IMR-90 (cell line): ENCODE results near the gene FAM193A. TPM values are rescaled to one million over a fixed set of nuclear protein-coding genes. Genes with fewer than 3 reads are reported as not detected.

Experiments
- ATAC-seq: fragments of 200-7000 bp; cut with Tn5 transposase; 2 replicates; pipeline ENCODE4 v1.9.1; 2020; ENCODE audit warnings: low read depth, mild to moderate bottlenecking, moderate library complexity
- BruUV-seq: library from RNA; stranded (reverse); fragments of 400-500 nt; replicated peaks from 2 replicates; lab custom pipeline; 2021; lab: Mats Ljungman, UMichigan
- CTCF ChIA-PET: fragments of 300-600 bp; formaldehyde crosslinking; extraction: SDS; loops from one replicate; lab custom pipeline; 2021; ENCODE audit warnings: antibody characterized with exemption; lab: Yijun Ruan, JAX
- POLR2A ChIA-PET: fragments of 300-600 bp; sonication (Branson Sonifier 250); formaldehyde crosslinking; loops from one replicate; lab custom pipeline; 2022; ENCODE audit warnings: antibody characterized with exemption; ENCODE audit not compliant: unreplicated experiment; lab: Charles Lee
- DNase-seq: peaks from one replicate; pipeline ENCODE4 v3.0.0; 2013
- H2AFZ ChIP-seq: replicated peaks from 2 replicates; pipeline ENCODE3; 2013; ENCODE audit warnings: low read length, mild to moderate bottlenecking; ENCODE audit not compliant: poor library complexity
- H2AK5ac ChIP-seq: 2 replicates; pipeline ENCODE4 v1.6.1; 2013; ENCODE audit warnings: low read depth, low read length, inconsistent platforms
- H2AK9ac ChIP-seq: replicated peaks from 2 replicates; pipeline ENCODE3; 2013; ENCODE audit warnings: mild to moderate bottlenecking, low read depth, low read length, moderate library complexity; ENCODE audit not compliant: poor library complexity
- H2BK120ac ChIP-seq: 2 replicates; pipeline ENCODE4 v1.6.1; 2013; ENCODE audit warnings: low read depth, low read length, inconsistent platforms
- H2BK15ac ChIP-seq: 3 replicates; pipeline ENCODE4 v1.6.1; 2013; ENCODE audit warnings: low read depth, low read length, inconsistent platforms
- H2BK20ac ChIP-seq: 2 replicates; pipeline ENCODE4 v1.6.1; 2013; ENCODE audit warnings: low read depth, mild to moderate bottlenecking, inconsistent platforms, low read length, moderate library complexity
- H2BK5ac ChIP-seq: 2 replicates; pipeline ENCODE4 v1.6.1; 2013; ENCODE audit warnings: mild to moderate bottlenecking, low read depth, low read length, inconsistent platforms; ENCODE audit not compliant: poor library complexity, severe bottlenecking
- H3K14ac ChIP-seq: replicated peaks from 2 replicates; pipeline ENCODE4 v1.6.1; 2013; ENCODE audit warnings: low read depth, low read length, inconsistent platforms
- H3K18ac ChIP-seq: 2 replicates; pipeline ENCODE4 v1.6.1; 2013; ENCODE audit warnings: low read depth, low read length, control low read depth
- H3K23ac ChIP-seq: 2 replicates; pipeline ENCODE4 v1.6.1; 2013; ENCODE audit warnings: low read depth, low read length, inconsistent platforms
- H3K27ac ChIP-seq: 2 replicates; pipeline ENCODE4 v1.5.1; 2013; ENCODE audit warnings: mild to moderate bottlenecking, control low read depth, low read length; ENCODE audit not compliant: insufficient read depth
- H3K27me3 ChIP-seq: 2 replicates; pipeline ENCODE4 v1.6.1; 2013; ENCODE audit warnings: low read length; ENCODE audit not compliant: control insufficient read depth, insufficient read depth
- H3K36me3 ChIP-seq: 2 replicates; pipeline ENCODE4 v1.6.1; 2013; ENCODE audit warnings: low read length, mixed read lengths; ENCODE audit not compliant: control insufficient read depth, insufficient read depth
- H3K4ac ChIP-seq: 2 replicates; pipeline ENCODE4 v1.6.1; 2013; ENCODE audit warnings: low read depth, low read length, inconsistent platforms
- H3K4me1 ChIP-seq: 2 replicates; pipeline ENCODE4 v1.6.1; 2013; ENCODE audit warnings: low read length, mixed read lengths; ENCODE audit not compliant: control insufficient read depth, insufficient read depth
- H3K4me2 ChIP-seq: 2 replicates; pipeline ENCODE4 v1.6.1; 2013; ENCODE audit warnings: low read depth, mild to moderate bottlenecking, control low read depth, low read length, moderate library complexity
- H3K4me3 ChIP-seq: 2 replicates; pipeline ENCODE4 v1.5.1; 2013; ENCODE audit warnings: low read depth, mild to moderate bottlenecking, control low read depth, low read length, moderate library complexity; ENCODE audit not compliant: insufficient read depth
- H3K56ac ChIP-seq: 2 replicates; pipeline ENCODE4 v1.6.1; 2013; ENCODE audit warnings: low read length, inconsistent platforms; ENCODE audit not compliant: insufficient read depth; ENCODE audit errors: extremely low read depth
- H3K79me1 ChIP-seq, 2 experiments: 2 replicates each; pipeline ENCODE4 v1.6.1; 2013; ENCODE audit warnings: low read length in 2 of 2, inconsistent platforms in 1 of 2, low read depth in 1 of 2
- H3K9ac ChIP-seq: 2 replicates; pipeline ENCODE4 v1.6.1; 2013; ENCODE audit warnings: low read depth, low read length, control low read depth
- H3K9me1 ChIP-seq: 2 replicates; pipeline ENCODE4 v1.6.1; 2013; ENCODE audit warnings: low read length, inconsistent platforms; ENCODE audit not compliant: insufficient read depth
- H3K9me3 ChIP-seq: 2 replicates; pipeline ENCODE4 v1.6.1; 2013; ENCODE audit warnings: low read length; ENCODE audit not compliant: control insufficient read depth, insufficient read depth
- H4K20me1 ChIP-seq: 2 replicates; pipeline ENCODE4 v1.6.1; 2013; ENCODE audit warnings: low read length, inconsistent platforms; ENCODE audit not compliant: insufficient read depth
- H4K5ac ChIP-seq: 2 replicates; pipeline ENCODE4 v1.6.1; 2013; ENCODE audit warnings: mild to moderate bottlenecking, low read depth, low read length, control low read depth
- H4K8ac ChIP-seq, 2 experiments: 2 replicates each; pipeline ENCODE4 v1.6.1; 2013; ENCODE audit warnings: low read depth in 2 of 2, low read length in 2 of 2, control low read depth in 1 of 2, inconsistent platforms in 1 of 2
- H4K91ac ChIP-seq: 2 replicates; pipeline ENCODE4 v1.6.1; 2013; ENCODE audit warnings: low read depth, low read length, inconsistent platforms; ENCODE audit not compliant: insufficient read depth
- CEBPB ChIP-seq: IDR thresholded peaks from 2 replicates; pipeline ENCODE4 v1.6.1; 2012; ENCODE audit warnings: low read depth, low read length, improper control_type of control experiment
- FOS ChIP-seq: fragments of 150-350 bp; IDR thresholded peaks from 2 replicates; pipeline ENCODE4 v1.6.1; 2016; ENCODE audit warnings: low read depth, low read length
- MAZ ChIP-seq: IDR thresholded peaks from 2 replicates; pipeline ENCODE4 v1.6.1; 2012; ENCODE audit warnings: low read depth, mild to moderate bottlenecking, low read length, improper control_type of control experiment, moderate library complexity, borderline replicate concordance
- MXI1 ChIP-seq: IDR thresholded peaks from 2 replicates; pipeline ENCODE4 v1.6.1; 2012; ENCODE audit warnings: low read depth, mild to moderate bottlenecking, low read length, moderate library complexity, borderline replicate concordance
- RFX5 ChIP-seq: IDR thresholded peaks from 2 replicates; pipeline ENCODE4 v1.8.0; 2012; ENCODE audit warnings: low read depth, mild to moderate bottlenecking, low read length, moderate library complexity
- SMC3 ChIP-seq: fragments of 150-350 bp; IDR thresholded peaks from 2 replicates; pipeline ENCODE4 v1.6.1; 2016; ENCODE audit warnings: low read depth, mild to moderate bottlenecking, antibody characterized with exemption, low read length, moderate library complexity
- WGBS, 2 experiments: methylation state at CpG; one replicate each; pipeline versions ENCODE4 v1.1.5 to v1.1.7; 2013; ENCODE audit warnings: missing lambda C conversion rate in 2 of 2; ENCODE audit not compliant: insufficient read length in 1 of 2; ENCODE audit errors: extremely low coverage in 2 of 2; 5-methylcytosine and 5-hydroxymethylcytosine counted together
- dilution Hi-C: fragments of 300-500 bp; cut with HindIII; formaldehyde crosslinking; loops from one replicate; pipeline ENCODE4 v1.14.3; 2018; ENCODE audit warnings: low sequenced_read_pairs; ENCODE audit not compliant: unreplicated experiment
- in situ Hi-C: fragments of 300-500 bp; cut with MboI; formaldehyde crosslinking; loops from 3 replicates; pipeline ENCODE4 v1.14.3; 2019; ENCODE audit warnings: low sequenced_read_pairs, inconsistent platforms, mixed read lengths
- intact Hi-C: fragments of 100-400 bp; cut with micrococcal nuclease; formaldehyde crosslinking; loops from 2 replicates; pipeline ENCODE4 v1.10.0; 2022
- polyA plus RNA-seq, 3 experiments: library from polyadenylated mRNA; depleted of rRNA; stranded (reverse); fragments of >200 nt; gene quantifications; 2 replicates each; pipeline ENCODE4 v1.2.3, GENCODE V29; 2012; ENCODE audit warnings: low replicate concordance in 1 of 3
- total RNA-seq: library from RNA; depleted of rRNA; stranded (reverse); fragments of >200 nt; gene quantifications from 2 replicates; pipeline ENCODE4 v1.2.3, GENCODE V29; 2012
- TF ChIP-seq, protein P1 (sequence below): fragments of 150-350 bp; IDR thresholded peaks from 2 replicates; pipeline ENCODE4 v1.6.1; 2017; ENCODE audit warnings: mild to moderate bottlenecking, antibody characterized with exemption, low read length, low read depth
- TF ChIP-seq, protein P2 (sequence below): fragments of 150-350 bp; IDR thresholded peaks from 2 replicates; pipeline ENCODE4 v1.6.1; 2016; ENCODE audit warnings: low read depth, mild to moderate bottlenecking, low read length, moderate library complexity, borderline replicate concordance

The FAM193A gene
- total and polyA plus RNA-seq, 2 of the 4 experiments (the other 2 are of a cell fraction) = 6.8 to 11.0 TPM

DNA sequence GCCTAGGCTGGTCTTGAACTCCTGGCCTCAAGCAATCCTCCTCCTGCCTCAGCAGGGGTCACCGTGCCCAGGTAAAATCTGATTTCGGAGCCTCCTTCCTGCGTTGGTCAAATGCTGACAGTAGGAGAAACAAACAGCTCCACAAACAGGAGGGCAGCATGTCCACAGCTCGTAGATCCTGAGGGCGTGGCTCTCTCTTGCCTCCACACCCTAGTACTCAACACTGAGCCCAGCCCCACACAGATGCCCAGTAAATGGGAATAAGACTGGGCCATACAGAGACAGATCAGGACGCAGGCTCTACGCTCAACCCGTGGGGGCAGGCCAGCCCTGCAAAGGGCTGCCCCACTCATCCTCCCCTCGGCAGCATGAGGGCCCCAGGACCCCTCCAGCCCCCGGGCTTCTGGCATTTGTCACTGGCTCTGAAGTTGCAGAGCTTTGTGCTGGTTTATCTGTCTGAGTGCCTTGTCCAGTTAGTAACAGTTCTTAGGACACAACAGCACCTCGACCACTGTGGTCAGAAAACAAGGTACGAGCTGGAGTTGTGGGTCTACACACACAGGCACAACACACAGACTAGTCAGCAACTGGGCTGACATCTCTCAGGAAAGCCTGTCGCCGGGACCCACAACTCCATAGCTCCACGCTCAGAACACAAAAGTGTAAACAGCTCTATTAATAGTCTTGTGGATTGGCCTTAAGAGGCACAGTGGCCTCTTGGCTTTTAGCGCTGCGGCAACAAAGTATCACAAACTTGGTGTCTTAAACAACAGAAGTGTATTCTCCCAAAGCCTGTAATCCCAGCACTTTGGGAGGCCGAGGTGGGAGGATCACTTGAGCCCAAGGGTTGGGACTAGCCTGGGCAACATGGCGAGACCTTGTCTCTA is 214.5 kb downstream of the FAM193A start:
- Histone ChIP-seq H2BK15ac (no peak overlapping the region), H2BK20ac (no peak overlapping the region), H3K4ac (no peak overlapping the region), H2AK9ac (peak overlapping the region; percentile 61), H2BK5ac (no peak overlapping the region), H3K23ac (no peak overlapping the region), H4K5ac (no peak overlapping the region), H3K27ac (no peak overlapping the region), H3K9ac (no peak overlapping the region), H3K4me3 (no peak overlapping the region), H2AFZ (no peak overlapping the region), H3K18ac (no peak overlapping the region), H3K56ac (no peak overlapping the region), H3K79me1 (peaks cover 49 to 92% of the 10 kb centered on the region in 2 experiments), H3K4me1 (peaks cover 22% of the 10 kb centered on the region), H2AK5ac (no peak overlapping the region), H3K4me2 (no peak overlapping the region), H2BK120ac (no peak overlapping the region), H3K9me1 (peaks cover 51% of the 10 kb centered on the region), H3K27me3 (no peaks in the 10 kb centered on the region), H3K36me3 (peaks cover 17% of the 10 kb centered on the region), H4K91ac (no peak overlapping the region), H4K20me1 (peaks cover 37% of the 10 kb centered on the region), H4K8ac (no peak overlapping the region), H3K14ac (no peak overlapping the region), H3K9me3 (no peaks in the 10 kb centered on the region)
- in situ Hi-C loops (loop anchor here (25.0 kb wide), 1 partner anchor 286 kb away; no protein-coding TSS in a partner anchor), intact Hi-C loops (no loop called here), dilution Hi-C loops (no loop called here)
- no TSS peak for BruUV-seq
- POLR2A ChIA-PET = no interaction called here
- 90% methylated on average over 2 of the region's 19 CpGs; no CpG with 5 or more reads in 1 of the 2 experiments for WGBS, 2 experiments
- CTCF ChIA-PET = no interaction called here
- TF ChIP-seq, protein P1, sequence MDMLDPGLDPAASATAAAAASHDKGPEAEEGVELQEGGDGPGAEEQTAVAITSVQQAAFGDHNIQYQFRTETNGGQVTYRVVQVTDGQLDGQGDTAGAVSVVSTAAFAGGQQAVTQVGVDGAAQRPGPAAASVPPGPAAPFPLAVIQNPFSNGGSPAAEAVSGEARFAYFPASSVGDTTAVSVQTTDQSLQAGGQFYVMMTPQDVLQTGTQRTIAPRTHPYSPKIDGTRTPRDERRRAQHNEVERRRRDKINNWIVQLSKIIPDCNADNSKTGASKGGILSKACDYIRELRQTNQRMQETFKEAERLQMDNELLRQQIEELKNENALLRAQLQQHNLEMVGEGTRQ = no peak
- TF ChIP-seq SMC3 (no peak), FOS (no peak), CEBPB (no peak), MXI1 (no peak), RFX5 (no peak), MAZ (no peak)
- TF ChIP-seq, protein P2, sequence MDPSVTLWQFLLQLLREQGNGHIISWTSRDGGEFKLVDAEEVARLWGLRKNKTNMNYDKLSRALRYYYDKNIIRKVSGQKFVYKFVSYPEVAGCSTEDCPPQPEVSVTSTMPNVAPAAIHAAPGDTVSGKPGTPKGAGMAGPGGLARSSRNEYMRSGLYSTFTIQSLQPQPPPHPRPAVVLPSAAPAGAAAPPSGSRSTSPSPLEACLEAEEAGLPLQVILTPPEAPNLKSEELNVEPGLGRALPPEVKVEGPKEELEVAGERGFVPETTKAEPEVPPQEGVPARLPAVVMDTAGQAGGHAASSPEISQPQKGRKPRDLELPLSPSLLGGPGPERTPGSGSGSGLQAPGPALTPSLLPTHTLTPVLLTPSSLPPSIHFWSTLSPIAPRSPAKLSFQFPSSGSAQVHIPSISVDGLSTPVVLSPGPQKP = no peak
- DNase-seq (no peak), ATAC-seq (no peak)
